KOPT-K1 (cell line): ENCODE results near the gene KCNH6.
A peak's percentile ranks its signal among the peaks of the same experiment; 100 is the strongest.

ENCODE experiments used
- H3K27ac ChIP-seq: fragments of 200-600 bp; sonication (generic); 2 replicates; pipeline ENCODE4 v1.5.1; 2016; ENCODE audit warnings: antibody characterized with exemption, mild to moderate bottlenecking, low read depth, low read length; ENCODE audit not compliant: poor library complexity, severe bottlenecking
- H3K36me3 ChIP-seq: fragments of 200-600 bp; sonication (generic); 2 replicates; pipeline ENCODE4 v1.5.1; 2017; ENCODE audit warnings: antibody characterized with exemption, mild to moderate bottlenecking, low read length, moderate library complexity; ENCODE audit not compliant: insufficient read depth
- H3K9me3 ChIP-seq: fragments of 200-600 bp; sonication (generic); 2 replicates; pipeline ENCODE4 v1.5.1; 2017; ENCODE audit warnings: antibody characterized with exemption, low read length, mild to moderate bottlenecking; ENCODE audit not compliant: insufficient read depth, poor library complexity, severe bottlenecking

The KCNH6 gene

DNA sequence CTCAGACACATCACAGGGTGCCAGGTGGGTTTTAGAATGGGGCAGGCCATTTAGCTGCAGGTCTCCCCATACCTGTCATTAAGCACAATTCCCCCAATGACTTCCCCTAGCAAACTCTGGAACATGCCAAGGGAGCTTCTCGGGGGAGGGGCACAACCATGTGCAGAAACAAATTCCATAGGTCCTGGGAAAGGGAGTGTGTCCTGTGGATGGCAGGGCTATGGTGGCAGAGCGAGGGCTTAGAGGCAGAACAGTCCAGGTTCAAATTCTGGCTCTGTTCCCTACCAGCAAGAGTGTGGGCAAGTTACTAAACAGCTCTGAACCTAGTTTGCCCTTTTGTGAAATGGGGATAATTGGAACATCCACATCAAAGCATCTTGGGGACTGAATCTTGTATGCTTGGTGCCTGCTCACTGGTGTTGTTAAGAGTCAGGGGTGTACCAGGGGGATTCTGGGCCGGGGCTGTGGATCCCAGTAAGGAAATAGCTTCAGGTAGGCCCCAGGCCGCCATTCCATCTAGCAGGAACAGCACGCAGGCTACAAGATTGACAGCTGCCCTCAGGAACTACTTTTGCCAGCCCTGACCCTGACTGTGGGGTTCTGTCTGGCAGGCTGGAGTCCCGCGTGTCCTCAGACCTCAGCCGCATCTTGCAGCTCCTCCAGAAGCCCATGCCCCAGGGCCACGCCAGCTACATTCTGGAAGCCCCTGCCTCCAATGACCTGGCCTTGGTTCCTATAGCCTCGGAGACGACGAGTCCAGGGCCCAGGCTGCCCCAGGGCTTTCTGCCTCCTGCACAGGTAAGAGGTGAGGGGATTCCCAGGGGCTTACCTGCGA is 21.5 kb downstream of the KCNH6 start:
- Histone ChIP-seq H3K27ac (no peak overlapping the region), H3K9me3 (no peaks in the 10 kb centered on the region), H3K36me3 (no peaks in the 10 kb centered on the region)

DNA sequence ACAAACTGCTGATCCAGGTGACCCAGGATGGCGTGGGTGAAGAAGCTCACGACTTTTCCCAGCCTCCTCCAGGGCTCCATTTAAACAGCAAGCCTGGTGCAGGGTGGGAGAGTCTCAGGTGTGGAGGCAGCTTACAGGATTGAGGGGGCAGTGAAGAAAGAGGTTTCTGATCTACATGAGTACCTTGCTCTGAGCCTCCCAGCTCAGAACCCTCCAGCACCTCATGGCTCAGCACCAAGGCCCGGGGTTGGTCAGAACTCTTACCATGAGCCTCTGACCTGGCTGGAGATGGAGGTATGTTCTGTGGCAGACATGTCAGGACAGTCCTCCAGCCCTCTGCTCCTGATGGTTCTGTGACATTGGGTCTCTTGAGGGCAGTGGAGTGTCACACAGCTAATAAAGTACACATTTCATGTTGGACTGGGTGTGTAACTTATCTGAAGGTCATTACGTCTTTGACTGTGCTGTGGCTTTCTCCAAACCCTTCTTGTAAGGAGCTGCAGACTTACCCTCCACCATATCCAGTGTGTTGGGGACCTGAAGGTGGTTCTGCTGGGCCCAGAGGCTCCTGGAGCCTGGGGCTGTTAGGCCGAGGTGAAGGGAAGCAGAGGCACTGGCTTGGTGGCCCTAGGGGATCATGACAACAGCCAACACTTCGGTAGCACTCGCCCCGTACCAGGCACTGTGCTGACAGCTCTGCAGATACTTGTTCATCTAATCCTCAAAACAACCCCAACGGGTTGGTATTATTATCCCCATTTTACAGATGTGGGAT is 23.3 kb downstream of the KCNH6 start:
- Histone ChIP-seq H3K9me3 (no peaks in the 10 kb centered on the region), H3K36me3 (no peaks in the 10 kb centered on the region), H3K27ac (no peak overlapping the region)

DNA sequence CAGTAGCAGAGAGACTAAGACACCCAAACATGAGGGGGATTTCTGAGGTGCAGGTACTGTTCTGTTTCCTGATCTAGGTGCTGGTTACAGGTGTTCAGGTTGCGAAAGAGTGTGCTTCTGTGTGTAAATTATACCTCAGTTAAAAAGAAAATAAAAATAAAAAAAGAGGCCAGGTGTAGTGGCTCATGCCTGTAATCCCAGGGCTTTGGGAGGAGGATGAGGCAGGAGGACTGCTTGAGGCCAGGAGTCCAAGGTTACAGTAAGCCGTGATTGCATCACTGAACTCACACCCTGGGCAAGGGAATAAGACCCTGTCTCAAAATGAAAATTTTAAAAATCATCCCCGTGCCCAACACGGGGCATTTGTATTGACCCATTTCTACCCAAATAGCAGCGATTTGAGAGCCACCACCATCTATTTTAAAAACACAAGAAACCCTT is 23.9 kb downstream of the KCNH6 start:
- Histone ChIP-seq H3K36me3 (peaks cover under 1% of the 10 kb centered on the region), H3K9me3 (no peaks in the 10 kb centered on the region), H3K27ac (no peak overlapping the region)

DNA sequence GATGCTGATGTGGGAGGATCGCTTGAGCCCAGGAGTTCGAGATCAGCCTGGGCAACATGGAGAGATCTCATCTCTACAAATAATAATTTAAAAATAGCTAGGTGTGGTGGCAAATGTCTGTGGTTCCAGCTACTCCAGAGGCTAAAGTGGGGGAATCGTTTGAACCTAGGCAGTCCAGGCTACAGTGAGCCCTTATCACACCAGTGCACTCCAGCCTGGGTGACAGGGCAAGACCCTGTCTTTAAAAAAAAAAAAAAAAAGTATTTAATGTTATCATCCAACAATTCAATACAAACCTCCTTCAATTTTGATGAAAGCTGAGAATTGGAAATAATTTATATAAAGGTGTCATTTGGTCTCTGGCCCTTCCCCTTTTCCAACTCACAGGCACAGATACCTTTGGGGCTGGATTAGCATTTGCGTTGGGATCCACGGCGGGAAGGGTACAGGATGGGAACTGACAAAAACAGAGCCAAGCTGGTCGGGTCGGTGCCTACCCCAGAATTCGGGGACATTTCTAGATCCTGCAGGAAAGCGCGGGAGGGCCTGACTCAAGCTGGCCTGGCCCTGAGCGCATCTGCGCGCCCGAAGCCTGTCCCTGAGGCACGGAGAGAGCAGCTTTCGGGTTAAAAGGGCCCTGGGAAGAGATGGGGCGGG is 26.3 kb downstream of the KCNH6 start:
- Histone ChIP-seq H3K27ac (peak overlapping the region; percentile 90), H3K9me3 (no peaks in the 10 kb centered on the region), H3K36me3 (peaks cover 24% of the 10 kb centered on the region)

DNA sequence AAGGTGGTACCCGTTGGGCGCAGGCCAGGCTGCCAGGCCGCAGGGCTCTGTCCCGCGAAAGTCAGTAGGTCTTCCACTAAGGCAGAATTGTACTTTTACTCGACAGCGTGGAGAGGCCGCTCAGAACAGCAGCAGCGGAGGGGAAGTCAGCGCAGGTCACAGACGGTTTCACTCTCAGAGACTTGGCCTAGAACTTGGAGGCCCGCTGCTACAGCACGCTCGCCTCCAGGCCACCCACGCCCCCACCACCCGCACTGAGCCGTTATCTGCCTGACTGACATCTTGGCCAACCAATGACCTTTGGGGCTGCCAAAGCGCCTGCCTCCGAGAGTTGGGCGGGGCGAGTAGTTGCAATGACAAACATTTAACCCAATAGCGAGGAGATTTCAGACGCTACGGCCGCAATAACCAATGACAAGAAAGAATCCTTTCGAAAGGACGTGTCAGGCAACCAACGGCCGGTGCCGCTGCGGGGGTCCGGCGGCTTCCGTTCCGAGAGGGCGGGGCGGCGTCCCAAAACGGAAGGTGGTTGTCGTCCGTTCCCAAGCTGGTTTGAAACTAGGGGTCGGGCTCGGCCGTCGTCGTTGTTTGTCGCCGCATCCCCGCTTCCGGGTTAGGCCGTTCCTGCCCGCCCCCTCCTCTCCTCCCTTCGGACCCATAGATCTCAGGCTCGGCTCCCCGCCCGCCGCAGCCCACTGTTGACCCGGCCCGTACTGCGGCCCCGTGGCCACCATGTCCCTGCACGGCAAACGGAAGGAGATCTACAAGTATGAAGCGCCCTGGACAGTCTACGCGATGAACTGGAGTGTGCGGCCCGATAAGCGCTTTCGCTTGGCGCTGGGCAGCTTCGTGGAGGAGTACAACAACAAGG is 27.0 kb downstream of the KCNH6 start, which contains the start of gene DCAF7:
Gene DCAF7, plus strand, starts transcription at position 532 of the 871 bp plus-strand sequence. Its CDS starts 201 bp downstream, at position 733.
- Histone ChIP-seq H3K36me3 (peaks cover 29% of the 10 kb centered on the region), H3K27ac (peak within 1 kb of the TSS; percentile 90)

DNA sequence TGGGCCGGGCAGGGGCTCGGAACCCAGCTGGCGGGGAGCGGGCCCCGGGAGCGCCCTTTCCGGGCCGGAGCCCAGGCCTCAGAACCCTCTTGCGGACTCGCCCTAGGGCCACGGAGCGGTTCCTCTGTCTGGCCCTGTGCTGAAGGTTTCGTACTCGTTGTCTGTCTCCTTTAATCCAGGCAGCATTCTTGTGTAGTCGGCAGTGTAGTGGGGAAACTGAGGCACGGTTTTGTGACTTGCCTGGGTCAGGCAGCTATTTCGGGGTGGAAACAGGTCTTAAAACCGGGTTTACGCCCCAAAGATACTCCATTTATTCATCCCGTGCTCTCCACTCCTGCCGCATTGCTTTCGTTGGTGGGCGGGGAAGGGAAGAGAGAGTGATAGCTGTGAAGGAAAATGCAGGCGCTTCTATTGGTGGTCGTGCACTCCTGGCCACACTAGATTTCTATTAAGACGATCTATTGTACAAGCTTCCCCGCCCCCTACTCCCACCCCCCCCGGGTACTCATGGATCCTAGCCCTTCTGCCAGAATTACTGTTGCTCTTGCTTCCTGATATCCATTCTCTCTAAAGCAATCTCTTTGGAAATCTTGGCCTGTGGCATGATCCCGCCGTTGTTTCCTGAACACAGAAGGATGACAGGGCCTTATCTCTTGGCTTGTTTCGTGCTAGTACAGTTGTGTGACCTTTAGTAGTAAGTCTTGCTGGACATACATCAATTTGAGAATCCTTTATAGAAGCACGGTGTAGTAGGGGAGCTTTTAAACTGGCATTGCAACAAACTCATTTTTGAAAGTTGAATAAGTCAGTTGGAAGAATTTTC is 27.9 kb downstream of the KCNH6 start:
- Histone ChIP-seq H3K36me3 (peaks cover 38% of the 10 kb centered on the region), H3K27ac (peak overlapping the region; percentile 90), H3K9me3 (no peaks in the 10 kb centered on the region)

More for the DNA sequence above, 27.0 kb downstream of the KCNH6 start, which contains the start of gene DCAF7:
- no peaks in the 10 kb centered on the region for H3K9me3 ChIP-seq

DNA sequence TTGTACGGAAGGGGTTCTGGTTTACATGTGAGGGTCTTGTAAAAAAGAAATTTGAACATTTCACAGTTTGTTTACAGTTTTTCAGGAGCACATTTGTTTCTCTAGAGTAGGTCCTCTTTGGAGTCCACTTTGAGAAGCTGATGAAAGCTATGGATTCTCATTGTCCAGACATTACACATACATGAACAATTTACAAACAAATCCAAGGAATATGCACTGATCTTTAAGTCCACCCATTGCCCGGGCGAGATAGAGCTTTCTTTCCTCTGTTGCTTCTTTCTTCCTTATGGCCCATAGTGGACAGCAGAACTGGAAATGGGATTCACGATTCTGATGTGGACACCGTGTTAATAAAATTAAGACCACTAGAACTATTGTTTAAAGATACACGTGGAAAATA is 29.1 kb downstream of the KCNH6 start:
- no peaks in the 10 kb centered on the region for H3K9me3 ChIP-seq
- peak overlapping the region; percentile 29 for H3K27ac ChIP-seq
- peaks cover 47% of the 10 kb centered on the region for H3K36me3 ChIP-seq

DNA sequence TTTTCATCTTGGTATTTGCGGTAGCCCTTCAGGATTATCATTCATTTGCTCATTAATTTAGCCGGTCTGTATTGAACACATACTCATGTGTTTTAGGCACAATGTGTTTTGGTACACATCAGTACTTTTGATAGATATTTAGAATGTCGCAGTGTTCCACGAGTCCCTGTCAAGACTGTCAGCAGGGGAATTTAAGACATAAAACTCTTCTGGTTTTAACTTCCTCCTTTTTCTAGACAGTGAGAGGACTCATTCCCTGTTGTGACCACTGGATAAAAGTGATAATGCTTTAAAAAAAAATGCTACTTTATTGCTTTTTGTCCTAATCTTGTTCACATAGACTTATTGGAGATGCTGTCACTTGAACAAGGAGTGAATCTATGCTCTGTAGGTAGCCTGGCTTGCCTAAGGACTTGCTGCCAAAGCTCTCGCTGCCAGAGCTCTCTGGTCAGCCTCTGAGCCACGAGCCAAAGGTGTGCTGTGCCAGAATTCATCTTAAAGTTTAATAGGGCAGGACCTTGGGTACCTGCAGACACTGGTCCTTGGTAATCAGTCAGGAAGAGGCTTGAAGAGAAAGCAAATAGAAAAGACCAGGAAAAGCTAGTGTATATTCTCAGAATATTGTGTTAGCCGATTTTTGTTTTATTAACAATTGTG is 32.5 kb downstream of the KCNH6 start:
- H3K27ac ChIP-seq = no peak overlapping the region
- H3K9me3 ChIP-seq = no peaks in the 10 kb centered on the region
- peaks cover 57% of the 10 kb centered on the region for H3K36me3 ChIP-seq

DNA sequence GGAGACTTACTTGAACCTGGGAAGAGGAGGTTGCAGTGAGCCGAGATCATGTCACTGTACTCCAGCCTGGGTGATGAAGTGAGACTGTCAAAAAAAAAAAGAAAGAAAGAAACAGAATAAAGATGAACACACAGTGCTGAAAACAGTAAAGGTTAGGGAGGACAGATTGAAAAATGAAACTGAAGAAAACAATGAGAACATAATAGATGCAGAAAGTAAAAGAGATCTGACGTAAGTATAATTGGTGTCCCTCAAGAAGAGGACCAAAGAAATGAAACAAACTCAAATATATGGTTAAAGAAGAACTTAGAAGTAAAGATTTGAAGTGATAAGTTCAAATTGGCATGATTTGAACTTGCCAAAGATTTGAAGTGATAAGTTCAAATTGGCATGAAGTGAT is 34.3 kb downstream of the KCNH6 start:
- Histone ChIP-seq H3K27ac (no peak overlapping the region), H3K9me3 (no peaks in the 10 kb centered on the region), H3K36me3 (peaks cover 54% of the 10 kb centered on the region)

DNA sequence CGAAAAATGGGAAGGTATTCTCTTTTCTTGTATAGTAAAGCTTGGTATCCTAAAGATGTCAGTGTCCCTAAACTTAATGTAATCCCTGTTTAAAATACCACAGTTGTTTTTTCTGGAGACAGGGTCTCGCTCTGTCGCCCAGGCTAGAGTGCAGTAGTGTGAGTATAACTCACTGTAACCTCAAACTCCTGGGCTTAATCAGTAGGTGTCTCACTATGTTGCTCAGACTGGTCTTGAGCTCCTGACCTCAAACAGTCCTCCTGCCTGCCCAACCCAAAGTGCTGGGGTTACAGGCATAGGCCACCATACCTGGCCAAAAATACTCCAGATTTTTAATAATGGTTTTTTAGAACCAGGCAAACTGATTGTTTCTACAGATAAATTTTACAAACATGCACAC is 35.3 kb downstream of the KCNH6 start:
- Histone ChIP-seq H3K36me3 (peaks cover 44% of the 10 kb centered on the region), H3K27ac (no peak overlapping the region), H3K9me3 (no peaks in the 10 kb centered on the region)

DNA sequence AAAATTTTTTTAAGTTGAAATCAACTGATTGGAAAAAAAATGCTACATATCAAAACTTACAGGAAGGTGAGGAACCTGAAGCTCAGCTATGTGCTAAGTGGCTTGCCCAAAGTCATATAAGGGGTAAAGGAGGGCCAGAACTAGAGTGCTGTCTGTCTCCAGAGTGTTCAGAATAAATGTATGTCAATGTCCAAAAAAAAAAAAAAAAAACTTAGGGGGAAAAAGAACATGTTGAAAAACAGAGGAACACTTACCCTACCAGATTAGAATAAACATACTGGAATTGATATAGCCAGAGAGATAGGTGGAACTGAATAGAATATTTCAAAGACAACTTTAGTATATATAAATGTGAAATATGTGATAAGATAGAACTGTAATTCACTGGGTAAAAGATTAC is 38.7 kb downstream of the KCNH6 start:
- Histone ChIP-seq H3K36me3 (peaks cover 15% of the 10 kb centered on the region; the same call in 1 of the 2 replicates), H3K9me3 (no peaks in the 10 kb centered on the region), H3K27ac (no peak overlapping the region)

DNA sequence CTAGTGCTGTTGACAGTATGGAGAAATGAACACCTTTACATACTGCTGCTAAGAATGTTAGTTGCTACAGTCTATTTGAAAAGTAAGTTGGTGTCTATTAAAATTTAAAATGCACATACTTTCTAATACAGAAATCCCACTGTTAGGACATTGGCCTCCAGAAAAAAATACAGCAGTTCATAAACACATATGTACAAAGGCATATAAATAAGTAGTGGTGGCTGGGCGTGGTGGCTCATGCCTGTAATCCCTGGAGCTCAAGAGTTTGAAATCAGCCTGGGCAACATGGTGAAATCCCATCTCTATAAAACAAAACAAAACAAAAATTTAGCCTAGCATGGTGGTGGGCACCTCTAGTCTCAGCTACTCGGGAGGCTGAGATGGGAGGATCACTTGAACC is 40.2 kb downstream of the KCNH6 start:
- Histone ChIP-seq H3K36me3 (peaks cover 6% of the 10 kb centered on the region; the same call in 1 of the 2 replicates), H3K9me3 (no peaks in the 10 kb centered on the region), H3K27ac (no peak overlapping the region)

DNA sequence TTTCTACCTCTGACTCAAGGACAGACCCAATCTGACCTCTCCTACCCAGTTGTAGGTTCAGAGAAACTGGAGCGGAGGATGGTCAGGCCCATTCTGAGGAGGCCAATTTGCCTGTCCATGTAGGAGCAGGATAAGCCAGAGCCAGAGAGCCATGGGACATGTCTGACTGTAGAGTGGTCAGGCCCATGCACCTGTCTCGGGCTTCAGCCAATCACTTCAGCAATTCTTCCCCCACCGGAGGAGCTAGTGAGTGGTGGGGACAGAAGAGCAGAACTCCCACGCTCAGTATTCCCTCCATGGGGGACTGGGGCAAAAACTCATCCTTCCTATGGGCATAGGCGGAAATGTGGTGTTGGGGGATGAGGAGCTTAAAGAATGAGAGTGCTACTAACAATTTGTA is 41.4 kb downstream of the KCNH6 start:
- H3K36me3 ChIP-seq = peaks cover 17% of the 10 kb centered on the region
- no peak overlapping the region for H3K27ac ChIP-seq
- H3K9me3 ChIP-seq = no peaks in the 10 kb centered on the region
